Measurements from ENCODE around the gene XRCC4. TPM values are rescaled to one million over a fixed set of nuclear protein-coding genes. Genes with fewer than 3 reads are reported as not detected.

Gene XRCC4
- total and polyA plus RNA-seq, 2 of the 13 experiments (the other 11 are each of a cell fraction or from before 2014, with no cell fraction given), result 2.8 to 12.6 TPM

DNA sequence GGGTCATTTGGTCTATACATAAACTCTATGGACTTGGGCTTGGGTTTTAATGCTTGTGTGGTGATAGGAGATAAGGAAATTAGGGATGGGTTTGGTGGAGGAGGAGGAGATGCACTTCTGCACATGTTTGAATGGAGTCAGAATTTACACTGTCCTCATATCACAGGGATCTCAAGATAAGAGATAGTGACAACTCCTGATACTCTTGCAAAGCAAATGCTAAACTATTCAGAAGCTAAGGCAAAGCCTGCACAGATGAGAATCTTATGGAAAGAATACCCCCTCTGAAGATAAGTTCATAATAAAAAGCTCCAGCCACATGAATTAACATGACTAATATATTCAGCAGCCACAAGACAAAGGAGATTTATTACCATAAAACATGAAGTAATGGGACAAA is 90.2 kb downstream of the XRCC4 start:
- in situ Hi-C loops (cut with HindIII; ENCODE audit: extremely low pct_ligation_motif_present, low pct_unique_long_range_greater_than_20kb) (no loop called here), intact Hi-C loops (cut with micrococcal nuclease; ENCODE audit: unreplicated experiment) (no loop called here)
- DNase-seq (ENCODE audit: low spot score) (no peak), ATAC-seq (no peak), FAIRE-seq (no peak)
- TF ChIP-seq ZNF430 (CRISPR knock-in tag; IDR thresholded peaks at IDR 0.05), result no peak
- CTCF ChIA-PET (ENCODE audit: low intra/inter-chr PET ratio, low total read pairs), result no interaction called here
- Histone ChIP-seq H3K36me3 (replicated peaks in 1 of 2; ENCODE audit: control insufficient read depth in 1 of 2, insufficient read depth in 2 of 2, low read length in 2 of 2) (no peaks in the 10 kb centered on the region), H3K4me3 (replicated peaks in 1 of 3; ENCODE audit: insufficient read depth in 1 of 3, low read depth in 2 of 3, low read length in 3 of 3) (no peak overlapping the region), H3K4me2 (ENCODE audit: low read depth, low read length) (no peak overlapping the region), H3K27me3 (ENCODE audit: control insufficient read depth in 1 of 2, insufficient read depth in 2 of 2, low read length in 2 of 2) (no peaks in the 10 kb centered on the region), H3K9ac (ENCODE audit: insufficient read depth, low read depth, low read length) (no peak overlapping the region), H3K9me3 (ENCODE audit: low read length) (no peaks in the 10 kb centered on the region), H3K79me2 (ENCODE audit: insufficient read depth, low read length) (no peaks in the 10 kb centered on the region), H3K27ac (ENCODE audit: extremely low read length, insufficient read depth, low read length) (no peak overlapping the region), H4K20me1 (ENCODE audit: insufficient read depth, low read length) (no peaks in the 10 kb centered on the region), H2AFZ (ENCODE audit: low read length) (no peak overlapping the region), H3K4me1 (ENCODE audit: insufficient read depth, low read length) (no peaks in the 10 kb centered on the region)
- BruUV-seq (replicated peaks), result no TSS peak
- POLR2A ChIA-PET, result no interaction called here

DNA sequence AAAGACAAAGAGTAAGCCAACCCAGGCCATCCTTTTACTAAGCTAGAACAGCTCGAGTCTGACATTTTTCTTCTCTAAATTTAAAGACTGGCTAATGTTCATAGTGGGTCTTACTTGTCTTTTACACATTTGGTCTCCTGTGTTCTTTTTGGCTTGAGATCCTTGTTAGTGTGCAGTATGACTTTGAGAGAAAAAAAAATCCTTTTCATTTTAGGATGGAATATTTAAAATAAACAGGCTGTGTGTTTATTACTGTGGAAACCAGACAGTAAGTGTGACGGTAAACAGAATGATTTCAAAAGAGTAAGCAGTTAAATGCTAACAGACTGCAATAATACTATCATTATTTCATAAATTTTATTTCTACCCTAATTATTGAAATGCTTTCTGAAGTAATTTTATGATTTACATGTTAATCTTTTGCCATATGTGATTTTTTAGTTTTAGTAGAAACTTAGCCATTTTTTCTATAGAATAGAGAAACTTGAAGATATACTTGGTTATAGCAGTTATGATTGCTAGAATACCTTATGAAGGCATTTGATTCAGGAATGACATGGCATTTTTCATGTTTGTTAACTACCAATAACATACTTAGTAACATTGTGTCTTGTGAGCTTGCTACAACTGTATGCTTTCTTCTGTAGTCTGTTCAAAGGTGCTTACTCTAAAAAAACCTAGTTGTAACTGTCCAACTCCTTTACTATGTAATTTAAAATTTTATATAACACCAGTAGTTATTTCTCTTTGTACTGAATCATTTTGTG is 92.4 kb downstream of the XRCC4 start:
- no peak for FAIRE-seq
- intact Hi-C loops (cut with micrococcal nuclease; ENCODE audit: unreplicated experiment), result no loop called here

More for the DNA sequence above, 92.4 kb downstream of the XRCC4 start:
- ChIA-PET POLR2A (no interaction called here), CTCF (ENCODE audit: low intra/inter-chr PET ratio, low total read pairs) (no interaction called here)
- H2AFZ ChIP-seq (ENCODE audit: low read length), result no peak overlapping the region
- H3K4me3 ChIP-seq (replicated peaks in 1 of 3; ENCODE audit: insufficient read depth in 1 of 3, low read depth in 2 of 3, low read length in 3 of 3), result no peak overlapping the region
- no peaks in the 10 kb centered on the region for H3K27me3 ChIP-seq (ENCODE audit: control insufficient read depth in 1 of 2, insufficient read depth in 2 of 2, low read length in 2 of 2)
- TF ChIP-seq, protein P1, sequence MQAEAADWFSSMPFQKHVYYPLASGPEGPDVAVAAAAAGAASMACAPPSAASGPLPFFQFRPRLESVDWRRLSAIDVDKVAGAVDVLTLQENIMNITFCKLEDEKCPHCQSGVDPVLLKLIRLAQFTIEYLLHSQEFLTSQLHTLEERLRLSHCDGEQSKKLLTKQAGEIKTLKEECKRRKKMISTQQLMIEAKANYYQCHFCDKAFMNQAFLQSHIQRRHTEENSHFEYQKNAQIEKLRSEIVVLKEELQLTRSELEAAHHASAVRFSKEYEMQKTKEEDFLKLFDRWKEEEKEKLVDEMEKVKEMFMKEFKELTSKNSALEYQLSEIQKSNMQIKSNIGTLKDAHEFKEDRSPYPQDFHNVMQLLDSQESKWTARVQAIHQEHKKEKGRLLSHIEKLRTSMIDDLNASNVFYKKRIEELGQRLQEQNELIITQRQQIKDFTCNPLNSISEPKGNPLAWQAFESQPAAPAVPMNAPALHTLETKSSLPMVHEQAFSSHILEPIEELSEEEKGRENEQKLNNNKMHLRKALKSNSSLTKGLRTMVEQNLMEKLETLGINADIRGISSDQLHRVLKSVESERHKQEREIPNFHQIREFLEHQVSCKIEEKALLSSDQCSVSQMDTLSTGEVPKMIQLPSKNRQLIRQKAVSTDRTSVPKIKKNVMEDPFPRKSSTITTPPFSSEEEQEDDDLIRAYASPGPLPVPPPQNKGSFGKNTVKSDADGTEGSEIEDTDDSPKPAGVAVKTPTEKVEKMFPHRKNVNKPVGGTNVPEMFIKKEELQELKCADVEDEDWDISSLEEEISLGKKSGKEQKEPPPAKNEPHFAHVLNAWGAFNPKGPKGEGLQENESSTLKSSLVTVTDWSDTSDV (CRISPR knock-in tag; IDR thresholded peaks at IDR 0.05), result no peak
- no peak for TF ChIP-seq SOX6 (IDR thresholded peaks at IDR 0.05)
- no peak for TF ChIP-seq SOX6 (CRISPR knock-in tag; IDR thresholded peaks at IDR 0.05)
- no peak for TF ChIP-seq ZNF768 (CRISPR knock-in tag; IDR thresholded peaks at IDR 0.05)
- TF ChIP-seq ZNF674 (CRISPR knock-in tag; IDR thresholded peaks at IDR 0.05; ENCODE audit: low read depth), result no peak
- no peak for TF ChIP-seq ZNF879 (CRISPR knock-in tag; IDR thresholded peaks at IDR 0.05)
- TF ChIP-seq NFE2L2 (IDR thresholded peaks at IDR 0.05; ENCODE audit: low read length), result peak; percentile 52; the same call in 1 of the 2 replicates
- no peak for TF ChIP-seq ZFP36L1 (CRISPR knock-in tag; IDR thresholded peaks at IDR 0.05)
- H3K9me3 ChIP-seq (ENCODE audit: low read length), result no peaks in the 10 kb centered on the region
- ATAC-seq (no peak), DNase-seq (ENCODE audit: low spot score) (no peak)
- no TSS peak for BruUV-seq (replicated peaks)
- no peaks in the 10 kb centered on the region for H3K4me1 ChIP-seq (ENCODE audit: insufficient read depth, low read length)
- H3K36me3 ChIP-seq (replicated peaks in 1 of 2; ENCODE audit: control insufficient read depth in 1 of 2, insufficient read depth in 2 of 2, low read length in 2 of 2), result no peaks in the 10 kb centered on the region
- H4K20me1 ChIP-seq (ENCODE audit: insufficient read depth, low read length), result no peaks in the 10 kb centered on the region
- H3K4me2 ChIP-seq (ENCODE audit: low read depth, low read length), result no peak overlapping the region
- H3K27ac ChIP-seq (ENCODE audit: extremely low read length, insufficient read depth, low read length), result no peak overlapping the region
- H3K9ac ChIP-seq (ENCODE audit: insufficient read depth, low read depth, low read length), result no peak overlapping the region
- in situ Hi-C loops (cut with HindIII; ENCODE audit: extremely low pct_ligation_motif_present, low pct_unique_long_range_greater_than_20kb), result no loop called here
- H3K79me2 ChIP-seq (ENCODE audit: insufficient read depth, low read length), result no peaks in the 10 kb centered on the region
- WGBS (ENCODE audit: low lambda C conversion rate), result 81% methylated on average over 2 of the region's 2 CpGs
